Natural killer cell treated with Interleukin-12 subunit alpha and Interleukin-12 subunit beta and Interleukin-15 and Interleukin-18, amount 100 ng/mL, for 72 hours (primary cell): ENCODE data around the gene DFFB. TPM values are rescaled to one million over a fixed set of nuclear protein-coding genes. Genes with fewer than 3 reads are reported as not detected.
"Not testable (repeated sequence)": the region's sequence is repeated elsewhere in the genome, so short reads cannot be mapped to it uniquely, and the experiment has no call there.

Experiments used
- ATAC-seq, 2 donors: fragments of 150-1000 bp; cut with Tn5 transposase in 1 of 2; sonication (Bioruptor Pico), chemical (Tn5 transposase) in 1 of 2; 2 replicates each; pipeline ENCODE4 v1.10.0; 2021
- DNase-seq: peaks from one replicate; pipeline ENCODE4 v3.0.0; 2022; ENCODE audit warnings: low spot score
- H3K27ac Mint-ChIP-seq, 2 donors: 1 replicate in 1 of 2; 2 replicates in 1 of 2; pipeline ENCODE4 v1.8.0; 2022; ENCODE audit warnings: mixed read lengths in 2 of 2, mild to moderate bottlenecking in 1 of 2, moderate library complexity in 1 of 2
- H3K27me3 Mint-ChIP-seq, 2 donors: 1 replicate in 1 of 2; 2 replicates in 1 of 2; pipeline ENCODE4 v1.8.0; 2022; ENCODE audit warnings: mixed read lengths in 2 of 2
- H3K36me3 Mint-ChIP-seq: one replicate; pipeline ENCODE4 v1.8.0; 2022; ENCODE audit warnings: mixed read lengths
- H3K4me1 Mint-ChIP-seq, 2 donors: 1 replicate in 1 of 2; 2 replicates in 1 of 2; pipeline ENCODE4 v1.8.0; 2022; ENCODE audit warnings: low read depth in 2 of 2, mixed read lengths in 2 of 2, mild to moderate bottlenecking in 1 of 2
- H3K4me3 Mint-ChIP-seq: one replicate; pipeline ENCODE4 v1.8.0; 2022; ENCODE audit warnings: mixed read lengths
- H3K9me3 Mint-ChIP-seq: 2 replicates; pipeline ENCODE4 v1.8.0; 2022; ENCODE audit warnings: mixed read lengths
- total RNA-seq, 2 donors: library from RNA; stranded (reverse); gene quantifications; one replicate each; pipeline ENCODE4 v1.2.3, GENCODE V29; 2022

The DFFB gene, protein sequence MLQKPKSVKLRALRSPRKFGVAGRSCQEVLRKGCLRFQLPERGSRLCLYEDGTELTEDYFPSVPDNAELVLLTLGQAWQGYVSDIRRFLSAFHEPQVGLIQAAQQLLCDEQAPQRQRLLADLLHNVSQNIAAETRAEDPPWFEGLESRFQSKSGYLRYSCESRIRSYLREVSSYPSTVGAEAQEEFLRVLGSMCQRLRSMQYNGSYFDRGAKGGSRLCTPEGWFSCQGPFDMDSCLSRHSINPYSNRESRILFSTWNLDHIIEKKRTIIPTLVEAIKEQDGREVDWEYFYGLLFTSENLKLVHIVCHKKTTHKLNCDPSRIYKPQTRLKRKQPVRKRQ
- 10 to 100 TPM; 13.3 to 19.4 TPM for total RNA-seq

GRCh38 chr1:3856923-3857790 is at the start of gene DFFB, which contains the start of gene CEP104:
Gene DFFB, plus strand, starts transcription at chr1:3857476. Its CDS starts 128 bp downstream, at chr1:3857604.
Gene CEP104, minus strand, starts transcription at chr1:3857211. Its CDS starts 4,804 bp downstream, at chr1:3852407.
- no peaks in the 10 kb centered on the region for H3K27me3 Mint-ChIP-seq
- H3K27ac Mint-ChIP-seq: peak within 1 kb of the TSS; percentile 79 to 90
- no peaks in the 10 kb centered on the region for H3K9me3 Mint-ChIP-seq
- ATAC-seq (peak; percentile 90 to 92), DNase-seq (peak; percentile 92)
- no peaks in the 10 kb centered on the region for H3K36me3 Mint-ChIP-seq
- peaks cover 7 to 17% of the 10 kb centered on the region in 2 donors for H3K4me1 Mint-ChIP-seq
- H3K4me3 Mint-ChIP-seq: peak within 1 kb of the TSS; percentile 97

- no peaks in the 10 kb centered on the region for H3K36me3 Mint-ChIP-seq
Observed at GRCh38 chr1:3807769-3808168, 49.5 kb upstream of the DFFB start.

GRCh38 chr1:3809680-3810079 is 47.6 kb upstream of the DFFB start:
- Mint-ChIP-seq H3K27ac (peak overlapping the region in 1 of 2 donors; percentile 11), H3K36me3 (no peaks in the 10 kb centered on the region), H3K9me3 (no peaks in the 10 kb centered on the region), H3K27me3 (peaks cover 7 to 16% of the 10 kb centered on the region in 2 donors), H3K4me1 (peaks cover 7 to 13% of the 10 kb centered on the region in 2 donors), H3K4me3 (peak overlapping the region; percentile 66)
- DNase-seq (no peak), ATAC-seq (no peak)

More at GRCh38 chr1:3807769-3808168, 49.5 kb upstream of the DFFB start:
- no peak overlapping the region for H3K27ac Mint-ChIP-seq
- H3K4me3 Mint-ChIP-seq: no peak overlapping the region
- H3K4me1 Mint-ChIP-seq: peaks cover 7 to 13% of the 10 kb centered on the region in 2 donors
- no peaks in the 10 kb centered on the region for H3K9me3 Mint-ChIP-seq
- no peak for DNase-seq
- ATAC-seq: no peak
- H3K27me3 Mint-ChIP-seq: peaks cover 16 to 26% of the 10 kb centered on the region in 2 donors

GRCh38 chr1:3810149-3810761 is 47.0 kb upstream of the DFFB start:
- H3K27me3 Mint-ChIP-seq, H3K36me3 Mint-ChIP-seq, H3K9me3 Mint-ChIP-seq, DNase-seq: not testable (repeated sequence)
- peak; percentile 61 to 86 for ATAC-seq
- Mint-ChIP-seq H3K4me1 (peaks cover 7 to 13% of the 10 kb centered on the region in 2 donors), H3K27ac (peak overlapping the region in 1 of 2 donors; percentile 11), H3K4me3 (peak overlapping the region; percentile 66)

GRCh38 chr1:3811595-3811911 is 45.7 kb upstream of the DFFB start:
- Mint-ChIP-seq H3K27ac (no peak overlapping the region), H3K27me3 (peaks cover 0 to 3% of the 10 kb centered on the region in 2 donors), H3K36me3 (no peaks in the 10 kb centered on the region), H3K4me3 (no peak overlapping the region), H3K4me1 (peaks cover 7 to 13% of the 10 kb centered on the region in 2 donors), H3K9me3 (no peaks in the 10 kb centered on the region)
- DNase-seq (no peak), ATAC-seq (no peak)

- ATAC-seq (no peak), DNase-seq (no peak)
- H3K4me1 Mint-ChIP-seq: peaks cover 12 to 13% of the 10 kb centered on the region in 2 donors
- H3K27me3 Mint-ChIP-seq: no peaks in the 10 kb centered on the region
- no peaks in the 10 kb centered on the region for H3K9me3 Mint-ChIP-seq
- H3K4me3 Mint-ChIP-seq: no peak overlapping the region
- no peaks in the 10 kb centered on the region for H3K36me3 Mint-ChIP-seq
- H3K27ac Mint-ChIP-seq: no peak overlapping the region
Observed at GRCh38 chr1:3814065-3814464, 43.2 kb upstream of the DFFB start.

- Mint-ChIP-seq H3K27ac (no peak overlapping the region), H3K36me3 (peaks cover 8% of the 10 kb centered on the region)
Observed at GRCh38 chr1:3814771-3815561, 42.3 kb upstream of the DFFB start.

GRCh38 chr1:3816331-3817137 is 40.7 kb upstream of the DFFB start:
- Mint-ChIP-seq H3K4me1 (peaks cover 2 to 5% of the 10 kb centered on the region in 2 donors), H3K9me3 (no peaks in the 10 kb centered on the region), H3K36me3 (peaks cover 12% of the 10 kb centered on the region), H3K27me3 (no peaks in the 10 kb centered on the region), H3K27ac (no peak overlapping the region), H3K4me3 (no peak overlapping the region)
- DNase-seq: no peak
- no peak for ATAC-seq

More at GRCh38 chr1:3814771-3815561, 42.3 kb upstream of the DFFB start:
- Mint-ChIP-seq H3K4me1 (peaks cover 8 to 9% of the 10 kb centered on the region in 2 donors), H3K9me3 (no peaks in the 10 kb centered on the region), H3K4me3 (no peak overlapping the region), H3K27me3 (no peaks in the 10 kb centered on the region)
- no peak for ATAC-seq
- no peak for DNase-seq

GRCh38 chr1:3817138-3817740 is 40.0 kb upstream of the DFFB start:
- DNase-seq: no peak
- Mint-ChIP-seq H3K36me3 (peaks cover 12% of the 10 kb centered on the region), H3K9me3 (no peaks in the 10 kb centered on the region), H3K27ac (no peak overlapping the region), H3K27me3 (no peaks in the 10 kb centered on the region), H3K4me1 (peaks cover 0 to 5% of the 10 kb centered on the region in 2 donors), H3K4me3 (no peak overlapping the region)
- no peak for ATAC-seq

GRCh38 chr1:3817821-3818597 is 39.3 kb upstream of the DFFB start:
- peak overlapping the region in 1 of 2 donors; percentile 60 for H3K27ac Mint-ChIP-seq
- H3K36me3 Mint-ChIP-seq: peaks cover 12% of the 10 kb centered on the region
- H3K27me3 Mint-ChIP-seq: no peaks in the 10 kb centered on the region
- ATAC-seq: no peak
- H3K4me3 Mint-ChIP-seq: no peak overlapping the region
- H3K4me1 Mint-ChIP-seq: peaks cover 0 to 5% of the 10 kb centered on the region in 2 donors
- no peak for DNase-seq
- H3K9me3 Mint-ChIP-seq: no peaks in the 10 kb centered on the region

DNA sequence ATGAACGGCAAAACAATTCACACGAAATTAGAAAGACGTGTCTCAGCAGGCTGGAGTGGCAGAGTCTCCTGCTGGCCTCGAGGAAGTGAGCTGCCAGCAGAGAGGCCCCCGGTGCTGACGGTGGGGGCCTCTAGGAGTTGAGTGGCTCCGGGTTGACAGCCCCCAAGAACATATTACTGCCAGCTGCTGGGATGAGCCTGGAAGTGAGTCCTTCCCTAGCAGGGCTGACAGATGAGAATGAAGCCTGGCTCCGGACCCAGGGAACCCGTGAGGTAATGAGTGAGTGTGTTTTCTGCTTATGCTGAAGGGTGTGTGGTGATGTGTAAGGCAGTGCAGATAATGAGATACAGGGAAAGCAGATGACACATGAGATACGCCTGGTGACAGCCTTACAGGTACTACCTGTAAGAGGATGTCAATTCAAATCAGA is 37.5 kb upstream of the DFFB start:
- Mint-ChIP-seq H3K4me3 (no peak overlapping the region), H3K27me3 (no peaks in the 10 kb centered on the region), H3K36me3 (peaks cover 16% of the 10 kb centered on the region), H3K9me3 (no peaks in the 10 kb centered on the region), H3K27ac (no peak overlapping the region), H3K4me1 (peaks cover 0 to 5% of the 10 kb centered on the region in 2 donors)
- DNase-seq (no peak), ATAC-seq (no peak)
